ENCODE results near the gene MBOAT2. TPM values are rescaled to one million over a fixed set of nuclear protein-coding genes. Genes with fewer than 3 reads are reported as not detected.

Gene MBOAT2
- total RNA-seq, 1 donor from 2014 or later = 48.5 TPM

DNA sequence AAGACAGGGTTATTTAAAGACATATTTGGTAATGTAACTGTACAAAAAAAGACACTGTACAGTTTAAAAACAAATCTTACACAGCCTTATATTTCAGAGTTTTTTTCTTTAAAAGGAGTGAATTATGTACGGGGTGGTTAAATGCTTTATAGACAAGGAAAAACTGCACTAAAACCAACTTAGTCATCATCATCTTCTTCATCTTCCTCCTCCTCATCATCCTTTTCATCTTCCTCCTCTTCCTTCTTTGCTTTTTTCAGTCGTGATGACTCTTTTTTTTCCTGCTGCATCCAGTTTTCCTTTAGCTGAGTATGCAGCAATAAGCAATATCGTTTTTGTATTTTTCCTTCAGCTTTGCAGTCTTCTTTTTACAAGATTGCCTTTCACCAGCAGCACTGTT, 14.6 kb upstream of the MBOAT2 start:
- DNase-seq = no peak

DNA sequence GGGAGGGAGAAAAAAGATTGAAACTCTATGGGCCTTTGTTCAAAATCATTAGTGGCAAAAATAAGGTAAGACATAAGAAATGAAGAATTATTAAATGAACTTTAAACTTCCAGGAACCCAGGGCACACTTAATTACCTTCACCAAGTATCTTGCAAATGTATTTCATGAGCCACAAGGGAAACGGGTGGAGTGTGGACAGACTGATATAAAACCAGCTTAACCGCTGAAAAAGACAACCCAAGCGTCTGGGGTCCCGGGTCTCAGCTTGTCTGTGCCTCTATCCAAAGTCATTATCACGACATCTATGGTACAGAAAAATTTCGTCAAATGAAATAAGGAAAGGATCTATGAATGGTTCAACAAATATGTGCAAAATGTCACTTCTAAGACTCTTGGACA, 13.9 kb upstream of the MBOAT2 start:
- DNase-seq = no peak

GRCh38 chr2:9015998-9016397, 12.5 kb upstream of the MBOAT2 start:
- DNase-seq = no peak

- no peak for DNase-seq
Observed at GRCh38 chr2:9013403-9013802, 9.9 kb upstream of the MBOAT2 start.

DNA sequence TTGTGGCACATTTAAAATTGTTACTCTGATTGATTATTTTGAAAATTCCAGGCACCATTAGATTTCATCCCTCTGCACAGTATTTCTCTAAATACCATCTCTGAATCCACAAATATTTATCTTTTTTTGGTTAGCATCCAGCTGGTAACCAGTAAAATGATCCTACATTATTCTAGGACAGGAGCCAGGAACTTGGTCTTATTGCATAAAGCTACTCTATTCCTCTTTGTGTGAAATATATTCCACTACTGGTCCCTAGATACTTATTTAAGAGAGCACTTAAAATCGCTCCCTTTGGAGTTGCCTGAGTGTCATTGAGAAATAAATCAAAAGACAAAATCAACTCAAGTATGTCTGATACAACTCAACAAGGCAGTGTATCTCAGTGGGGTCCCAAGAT, 7.4 kb upstream of the MBOAT2 start:
- DNase-seq = peak; percentile 46

GRCh38 chr2:9008951-9009664, 5.6 kb upstream of the MBOAT2 start:
- DNase-seq = no peak

DNA sequence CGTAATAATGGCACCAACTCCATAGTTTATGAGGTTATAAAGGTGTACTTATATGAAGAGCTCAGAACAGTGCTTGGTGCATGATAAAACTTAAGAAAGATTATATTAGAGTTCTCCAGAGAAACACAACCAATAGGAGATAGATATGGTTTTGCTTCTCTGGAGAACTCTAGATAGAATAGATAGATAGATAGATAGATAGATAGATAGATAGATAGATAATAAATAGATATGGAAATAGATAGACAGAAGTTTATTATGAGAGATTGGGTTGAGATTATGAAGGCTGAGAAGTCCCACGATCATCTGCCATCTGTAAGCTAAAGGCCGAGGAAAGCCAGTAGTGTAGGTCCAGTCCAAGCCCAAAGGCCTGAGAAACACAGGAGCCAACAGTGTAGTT, 2.9 kb upstream of the MBOAT2 start:
- DNase-seq = no peak

- no peak for DNase-seq
Observed at GRCh38 chr2:9004338-9005204, 1.1 kb upstream of the MBOAT2 start.

- no peak for DNase-seq
Observed at GRCh38 chr2:9003366-9003615, 193 bp downstream of the MBOAT2 start.

- peak; percentile 25 for DNase-seq
Observed at GRCh38 chr2:9002637-9003365, 683 bp downstream of the MBOAT2 start.

DNA sequence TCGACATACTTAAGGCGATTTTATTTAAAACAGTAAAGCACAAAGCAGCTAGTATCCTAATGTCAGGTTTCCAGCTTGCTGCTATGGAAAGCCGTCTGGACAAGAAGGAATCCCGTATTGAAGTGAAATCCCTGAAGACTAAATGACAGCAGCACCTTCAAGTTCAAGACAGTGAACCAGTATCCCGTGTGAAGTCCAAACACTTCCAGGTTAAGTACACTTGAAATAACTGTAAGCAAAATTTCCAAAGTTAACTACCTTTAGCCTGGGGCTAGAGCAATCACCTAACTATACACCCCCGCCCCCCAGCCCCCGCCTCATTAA, 1.2 kb downstream of the MBOAT2 start:
- no peak for DNase-seq

DNA sequence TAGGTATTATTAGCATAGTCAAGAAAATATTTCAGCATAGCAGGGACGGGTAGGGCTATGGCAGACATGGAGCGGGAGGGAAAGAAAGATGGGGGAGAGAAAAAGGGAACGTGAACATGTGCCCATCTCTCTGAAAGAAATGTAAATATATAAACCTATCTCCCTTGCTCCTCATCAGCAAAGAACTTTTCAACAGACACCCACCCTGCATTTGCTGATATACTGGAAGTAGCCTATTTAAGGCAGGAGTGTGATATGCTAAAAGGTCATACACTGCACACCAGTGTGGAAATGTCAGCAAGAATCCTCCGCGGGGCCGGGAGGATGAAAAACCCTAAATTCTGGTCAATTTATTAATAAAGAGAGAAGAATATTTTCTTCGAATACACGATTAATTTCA, 1.7 kb downstream of the MBOAT2 start:
- no peak for DNase-seq

DNA sequence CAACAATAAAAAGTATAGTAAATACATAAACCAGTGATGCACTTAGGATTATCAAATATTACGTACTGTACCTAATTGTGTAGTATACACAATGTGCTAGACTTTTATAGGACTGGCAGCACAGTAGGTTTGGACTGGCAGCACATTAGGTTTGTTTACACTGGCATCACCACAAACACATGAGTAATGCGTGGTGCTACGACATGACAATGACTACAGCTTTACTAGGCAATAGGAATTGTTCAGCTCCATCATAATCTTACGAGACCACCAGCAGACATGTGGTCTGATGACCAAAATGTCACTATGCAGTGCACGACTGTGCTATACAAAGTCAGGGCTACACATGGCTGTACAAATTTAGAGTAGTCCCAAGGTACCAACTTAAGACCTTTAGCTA, 2.3 kb downstream of the MBOAT2 start:
- no peak for DNase-seq

DNA sequence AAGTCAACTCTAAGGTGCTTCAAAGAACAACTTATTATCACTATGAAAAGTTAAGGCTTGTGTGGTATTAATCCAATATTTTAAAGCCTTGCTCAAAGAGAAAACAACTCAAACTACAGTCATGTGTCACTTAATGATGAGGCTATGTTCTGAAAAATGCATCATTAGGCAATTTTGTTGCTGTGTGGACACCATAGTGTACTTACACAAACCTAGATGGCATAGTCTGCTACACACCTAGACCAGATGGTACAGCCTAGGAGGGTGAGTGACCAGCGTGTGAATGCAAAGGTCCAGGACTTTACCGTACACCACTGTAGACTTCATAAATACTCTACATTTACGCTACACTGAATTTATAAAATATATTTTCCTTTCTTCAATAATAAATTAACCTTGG, 3.0 kb downstream of the MBOAT2 start:
- DNase-seq = no peak

- DNase-seq = no peak
Observed at GRCh38 chr2:8999797-9000196, 3.7 kb downstream of the MBOAT2 start.

- DNase-seq = no peak
Observed at GRCh38 chr2:8999102-8999446, 4.4 kb downstream of the MBOAT2 start.

DNA sequence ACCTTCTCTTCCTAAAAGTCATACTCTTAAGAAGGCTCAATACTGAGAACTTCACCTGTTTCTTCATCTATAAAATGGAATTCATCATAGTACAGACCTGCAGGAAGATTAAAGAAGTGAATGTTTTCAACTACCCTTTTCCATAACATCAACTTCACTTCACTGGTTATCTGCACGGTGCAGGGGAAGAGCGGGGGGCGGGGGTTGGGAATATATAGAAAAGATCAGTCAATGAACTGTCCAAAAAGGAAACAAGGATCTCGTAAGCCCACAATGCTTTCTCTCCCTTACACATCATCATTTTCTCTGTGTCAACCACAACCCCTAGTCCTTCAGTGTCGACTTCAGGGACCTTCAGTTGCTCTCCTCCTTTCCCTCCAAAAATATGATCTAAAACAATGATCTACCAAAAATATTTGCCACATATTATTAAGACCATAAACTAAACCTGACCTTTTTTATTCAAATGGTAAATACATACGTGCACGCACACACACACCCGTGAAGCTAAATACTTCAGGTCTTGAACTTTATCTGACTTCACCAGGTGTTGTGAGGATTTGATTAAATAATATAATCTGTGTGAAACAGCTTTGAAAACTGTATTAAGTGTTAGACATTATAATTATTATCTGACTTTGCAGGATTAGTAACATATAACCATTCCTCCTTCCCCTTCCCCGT, 4.9 kb downstream of the MBOAT2 start:
- DNase-seq = no peak

GRCh38 chr2:8997631-8998030, 5.9 kb downstream of the MBOAT2 start:
- no peak for DNase-seq

GRCh38 chr2:8997108-8997507, 6.4 kb downstream of the MBOAT2 start:
- no peak for DNase-seq

DNA sequence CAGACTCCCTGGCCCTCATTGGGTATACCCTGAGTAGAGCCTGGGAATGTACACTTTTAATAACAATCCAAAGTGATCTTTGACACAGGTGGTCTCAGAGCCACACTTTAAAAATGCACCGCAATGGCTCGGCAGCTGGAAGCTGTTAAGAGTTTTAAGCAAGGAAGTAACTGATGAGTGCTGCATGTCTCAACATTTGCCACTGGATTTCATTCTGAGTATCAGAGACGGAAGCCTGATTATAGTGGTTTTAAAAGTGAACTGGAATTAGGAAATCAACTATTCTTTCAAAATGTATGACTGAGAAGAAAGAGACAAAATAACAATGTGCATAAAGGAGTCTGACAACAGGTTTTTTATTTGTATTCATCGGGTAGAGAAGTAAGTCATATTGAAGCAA, 7.5 kb downstream of the MBOAT2 start:
- no peak for DNase-seq

- DNase-seq = no peak
Observed at GRCh38 chr2:8994386-8994785, 9.1 kb downstream of the MBOAT2 start.

GRCh38 chr2:8993902-8994278, 9.6 kb downstream of the MBOAT2 start:
- no peak for DNase-seq

DNA sequence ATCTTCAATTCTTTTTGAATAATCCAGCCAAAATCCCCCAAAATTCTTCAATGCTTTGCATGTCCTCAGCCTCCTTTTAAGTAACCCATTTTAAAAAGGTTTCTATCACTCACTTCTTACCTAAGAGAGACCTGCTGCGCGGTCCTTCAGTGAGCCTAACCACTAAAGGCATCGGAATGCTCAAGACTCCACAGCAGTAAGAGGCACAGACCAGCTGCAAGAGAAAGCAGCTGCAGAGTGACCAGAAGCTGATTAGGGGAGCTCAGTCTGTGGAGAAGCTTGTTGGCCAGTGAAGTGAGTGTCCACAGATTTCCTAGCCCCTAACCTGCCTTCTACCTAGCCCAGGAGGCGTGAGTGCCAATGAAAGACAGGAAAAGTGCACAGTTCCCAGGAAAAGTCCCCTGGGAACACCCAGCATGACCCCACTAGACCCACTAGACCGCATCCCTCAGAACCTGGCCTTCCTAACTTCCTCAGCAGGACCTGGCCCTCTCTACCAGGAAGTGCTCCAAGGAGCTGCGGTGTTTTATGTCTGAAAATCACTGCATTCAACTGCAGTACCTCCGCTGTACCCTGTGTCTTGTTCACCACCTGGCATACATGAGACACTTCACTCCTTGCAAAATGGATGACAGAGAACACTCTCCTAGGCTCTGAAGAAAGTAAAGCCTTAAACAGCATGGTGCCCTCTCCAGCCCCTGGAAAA, 10.1 kb downstream of the MBOAT2 start:
- DNase-seq = no peak

Data from tongue (tissue), 2 donors.